DMS79 (cell line): Measurements from ENCODE around the gene SFT2D3.

Source experiments
- DNase-seq: peaks from one replicate; lab custom pipeline; 2025; lab: John Stamatoyannopoulos, UW

SFT2D3 gene

DNA sequence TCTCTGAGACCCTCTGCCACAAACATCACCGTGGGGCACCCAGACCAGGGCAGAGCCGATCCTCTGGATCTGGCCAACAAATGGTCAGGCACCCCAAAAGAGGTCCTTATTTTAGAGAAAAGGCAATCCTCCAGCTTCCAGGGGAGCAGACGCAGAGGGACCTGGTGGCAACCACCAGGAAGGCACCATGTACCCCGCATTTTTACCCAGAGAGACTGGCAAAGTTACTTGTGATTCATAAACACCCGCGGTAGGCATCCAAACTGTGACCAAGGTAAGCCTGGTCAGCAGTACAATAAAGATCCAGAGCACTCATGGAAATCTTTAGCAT, 36.4 kb upstream of the SFT2D3 start:
- DNase-seq = no peak

DNA sequence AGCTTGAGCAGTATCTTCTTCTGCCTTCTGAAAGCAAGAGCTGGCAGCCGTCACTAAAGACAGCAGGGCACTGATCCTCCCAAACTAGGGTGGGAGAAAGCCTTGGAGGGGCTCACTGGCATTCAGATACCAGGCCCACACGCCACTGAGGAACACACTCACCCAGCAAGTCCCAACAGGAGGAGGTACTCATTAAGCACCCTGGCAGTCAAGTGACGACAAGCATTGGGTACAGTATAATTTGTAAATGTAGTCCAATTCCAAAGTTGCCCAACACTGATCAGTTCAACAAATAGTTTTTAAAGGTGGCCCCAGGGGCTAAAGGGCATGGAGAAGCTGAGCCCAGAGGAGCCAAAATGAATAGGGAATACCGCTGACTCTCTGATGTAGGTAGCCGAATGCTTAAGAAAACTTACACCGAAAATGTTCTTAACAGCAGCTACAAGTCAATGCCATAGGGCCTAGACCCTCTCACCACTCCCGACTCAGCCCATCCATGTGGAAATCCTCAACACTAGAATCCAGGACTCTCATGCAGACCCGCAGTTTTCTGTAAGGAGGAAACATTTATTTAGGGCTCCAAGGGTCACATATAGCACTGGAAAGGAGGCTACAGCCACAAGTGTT, 35.9 kb upstream of the SFT2D3 start:
- DNase-seq = no peak

DNA sequence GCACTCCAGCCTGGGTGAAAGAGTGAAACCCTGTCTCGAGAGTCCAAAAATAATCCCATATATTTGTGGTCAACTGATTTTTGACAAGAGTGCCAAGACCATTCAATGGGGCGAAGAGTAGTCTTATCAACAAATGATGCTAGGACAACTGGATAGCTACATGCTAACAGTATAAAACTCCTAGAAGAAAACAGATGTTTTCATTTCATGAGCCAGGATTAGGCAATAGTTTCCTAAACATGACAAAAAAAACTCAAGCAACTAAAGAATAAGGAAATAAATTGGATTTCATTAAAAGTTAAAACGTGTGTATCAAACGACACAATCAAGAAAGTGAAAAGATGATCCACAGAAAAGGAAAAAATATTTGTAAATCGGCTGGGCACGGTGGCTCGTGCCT, 32.2 kb upstream of the SFT2D3 start:
- DNase-seq = no peak

DNA sequence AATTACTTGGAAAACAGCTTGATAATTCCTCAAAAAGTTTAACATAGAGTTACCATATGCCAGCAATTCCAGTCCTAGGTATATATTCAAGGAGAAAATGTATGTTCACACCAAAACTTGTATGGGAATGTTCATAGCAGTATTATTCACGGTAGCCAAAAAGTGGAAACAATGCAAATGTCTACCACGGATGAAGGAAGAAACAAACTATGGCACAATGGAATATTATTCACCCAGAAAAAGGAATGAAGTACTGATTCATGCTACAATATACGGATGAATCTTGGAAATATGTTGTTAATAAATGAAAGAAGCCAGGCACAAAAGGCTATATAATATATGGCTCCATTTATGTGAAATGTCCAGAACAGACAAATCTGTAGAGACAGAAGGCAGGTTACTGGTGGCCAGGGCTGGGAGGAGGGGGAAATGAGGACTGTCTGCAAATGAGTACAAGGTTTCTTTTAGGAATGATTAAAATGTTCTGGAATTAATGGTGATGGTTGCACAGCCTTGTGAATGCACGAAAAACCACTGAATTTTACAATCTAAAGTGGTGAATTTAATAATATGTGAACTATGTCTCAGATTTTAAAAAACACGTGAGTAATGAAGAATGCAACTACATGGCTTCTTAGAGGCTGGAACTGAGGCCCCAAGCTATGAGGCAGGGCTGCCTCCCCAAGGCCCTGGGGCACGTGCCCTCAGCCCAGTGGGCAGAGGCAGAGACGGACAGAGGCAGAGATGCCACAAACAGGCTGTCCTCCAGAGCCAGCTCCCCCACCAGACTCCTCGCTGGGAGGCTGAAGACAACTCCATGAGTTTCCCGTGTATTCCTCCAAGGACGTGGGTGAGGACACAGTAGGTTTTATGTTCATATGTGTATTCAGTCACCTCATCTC, 31.0 kb upstream of the SFT2D3 start:
- no peak for DNase-seq

GRCh38 chr2:127670957-127671290, 30.4 kb upstream of the SFT2D3 start:
- no peak for DNase-seq

GRCh38 chr2:127671557-127672302, 29.6 kb upstream of the SFT2D3 start:
- DNase-seq = no peak

DNA sequence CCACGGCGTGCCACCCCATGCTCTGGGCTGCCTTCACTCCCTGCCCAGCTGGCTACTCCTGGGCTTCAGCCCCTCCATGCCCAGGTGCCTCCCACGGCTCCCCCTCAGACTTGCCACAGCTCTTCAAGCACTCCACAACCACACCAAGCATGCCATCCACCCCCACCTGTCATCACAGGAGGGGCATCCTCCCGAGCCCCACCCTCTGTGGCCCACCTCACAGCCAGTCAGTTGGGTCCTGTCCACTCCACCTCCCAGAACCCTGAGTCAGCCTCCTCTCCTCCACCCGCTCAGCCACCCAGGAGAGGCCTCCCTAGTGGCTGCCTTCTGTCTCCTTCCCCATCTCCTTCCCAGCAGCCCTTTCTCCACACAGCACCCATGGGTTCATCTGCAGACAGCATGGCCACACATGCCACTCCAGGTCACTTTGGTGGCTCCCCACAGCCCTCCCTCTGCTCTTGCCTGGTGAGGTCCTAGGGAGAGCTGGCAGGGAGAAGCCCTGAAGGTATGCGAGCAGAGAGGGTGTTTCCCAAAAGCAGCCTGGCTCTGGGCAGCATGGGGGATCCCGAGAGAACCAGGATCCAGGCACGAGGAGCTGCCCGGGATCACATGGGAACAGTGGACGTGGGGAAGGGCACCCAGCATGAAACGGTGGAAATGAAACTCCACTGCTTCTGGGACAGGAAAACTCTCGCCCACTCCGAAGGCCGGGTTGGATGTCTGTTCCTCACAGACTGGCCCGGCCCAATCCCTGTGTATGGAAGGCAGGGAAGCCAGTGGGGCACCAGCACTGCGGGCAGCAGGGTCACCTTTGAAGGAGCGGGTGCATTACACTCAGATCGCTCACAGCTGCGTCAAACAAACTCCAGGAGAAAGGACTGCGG, 28.7 kb upstream of the SFT2D3 start:
- no peak for DNase-seq

DNA sequence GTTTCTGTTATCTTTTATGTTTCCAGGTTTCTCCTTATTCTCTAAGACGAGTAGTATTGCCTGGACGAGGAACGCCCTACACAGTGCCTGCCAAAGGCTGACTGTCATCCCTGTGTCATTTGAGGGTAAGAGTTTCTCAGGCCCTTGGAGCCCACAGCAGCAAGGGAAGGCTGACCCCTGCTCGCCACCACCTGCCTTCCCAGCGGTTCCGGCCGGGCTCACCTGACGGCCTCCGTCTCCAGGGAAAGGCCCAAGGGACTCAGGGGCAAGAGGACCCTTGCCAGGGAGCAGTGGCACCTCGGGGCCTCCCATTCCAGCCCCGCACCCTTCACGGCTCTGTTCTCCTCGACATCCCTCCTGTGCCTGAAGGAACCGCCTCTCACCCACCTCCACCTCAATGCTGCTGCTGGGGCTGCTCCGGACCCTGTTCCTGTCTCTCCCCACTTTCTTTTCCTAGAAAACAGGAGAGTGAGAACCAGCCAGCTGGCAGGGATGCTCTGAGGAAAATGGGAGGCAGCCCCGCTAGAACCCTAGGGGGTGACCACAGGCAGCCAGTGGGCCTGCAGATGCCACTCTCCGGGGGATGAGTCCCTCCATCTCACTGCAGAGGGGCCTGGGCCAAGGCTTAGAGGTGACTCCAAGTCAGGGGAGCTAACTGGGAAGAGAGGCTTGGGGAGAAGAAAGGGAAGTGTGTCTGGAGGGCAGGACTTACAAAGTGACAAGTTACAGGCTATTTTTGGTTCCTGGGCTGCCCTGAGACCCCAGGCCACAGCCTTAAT, 27.8 kb upstream of the SFT2D3 start:
- no peak for DNase-seq

GRCh38 chr2:127674241-127675209, 26.8 kb upstream of the SFT2D3 start:
- no peak for DNase-seq

DNA sequence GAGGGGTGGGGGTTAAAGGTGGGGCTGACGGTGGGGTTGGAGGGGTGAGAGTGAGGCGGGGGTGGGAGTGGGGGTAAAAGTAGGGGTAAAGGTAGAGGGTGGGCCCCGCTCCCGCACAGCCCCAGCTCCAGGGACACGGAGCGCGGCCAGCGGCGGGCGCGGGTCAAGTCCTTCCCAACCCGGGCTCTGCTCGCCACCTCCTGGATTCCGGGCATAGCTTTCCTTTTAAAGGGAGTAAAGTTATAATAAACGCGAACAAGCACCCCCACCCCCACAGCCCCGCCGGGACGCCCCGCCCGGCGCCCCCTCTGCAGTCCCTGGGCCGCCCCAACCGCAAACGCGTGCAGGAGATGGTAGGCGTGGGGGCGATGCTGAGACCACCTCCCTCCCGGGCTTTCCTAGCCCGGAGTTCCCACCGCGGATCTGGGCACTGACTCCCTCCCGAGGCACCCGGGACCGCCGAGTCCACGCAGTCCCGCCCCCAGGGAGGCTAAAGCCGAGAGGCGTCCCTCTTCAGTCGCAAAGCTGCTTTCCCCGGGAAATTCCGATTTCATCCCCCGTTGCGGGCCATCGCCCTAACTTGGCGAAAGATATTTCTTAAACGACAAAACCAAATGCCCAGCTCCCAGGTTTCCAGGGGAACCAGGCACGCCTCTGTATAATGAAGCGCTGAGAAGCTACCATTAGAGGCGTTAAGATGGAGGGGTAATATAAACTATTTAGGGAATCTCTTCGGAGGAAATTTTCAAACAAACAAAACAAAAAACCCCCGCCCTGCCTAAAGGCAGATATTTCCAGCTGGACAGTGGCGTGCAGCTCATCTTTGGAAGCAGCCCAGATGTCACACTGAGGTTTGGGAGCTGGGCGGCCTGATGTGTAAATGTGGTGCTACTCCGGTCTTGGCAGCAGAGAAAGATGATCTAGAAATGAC, 25.7 kb upstream of the SFT2D3 start, which contains the start of gene LIMS2:
Gene LIMS2 (minus strand): TSS at position 200 of the 931 bp plus-strand sequence. CDS start 506 bp downstream, outside the sequence.
- DNase-seq = no peak

DNA sequence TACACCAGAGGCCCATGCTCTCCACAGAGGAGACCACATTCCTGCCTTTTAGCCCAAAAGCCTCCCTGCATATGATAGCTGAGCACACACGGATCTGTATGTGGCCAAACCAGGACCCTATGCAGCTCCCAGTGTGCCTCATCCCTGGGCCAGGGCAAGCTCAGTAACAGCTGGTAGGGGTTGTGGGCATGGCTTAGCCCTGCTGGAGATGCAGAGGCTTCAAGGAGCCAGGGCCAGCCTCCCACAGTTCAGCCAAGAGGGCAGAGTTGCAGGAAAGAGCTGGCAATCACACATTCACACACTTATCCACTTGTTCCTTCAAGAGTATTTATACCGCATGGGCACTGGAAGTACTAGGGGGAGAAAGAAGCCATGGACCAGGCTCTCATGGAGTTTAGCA, 24.4 kb upstream of the SFT2D3 start:
- no peak for DNase-seq

DNA sequence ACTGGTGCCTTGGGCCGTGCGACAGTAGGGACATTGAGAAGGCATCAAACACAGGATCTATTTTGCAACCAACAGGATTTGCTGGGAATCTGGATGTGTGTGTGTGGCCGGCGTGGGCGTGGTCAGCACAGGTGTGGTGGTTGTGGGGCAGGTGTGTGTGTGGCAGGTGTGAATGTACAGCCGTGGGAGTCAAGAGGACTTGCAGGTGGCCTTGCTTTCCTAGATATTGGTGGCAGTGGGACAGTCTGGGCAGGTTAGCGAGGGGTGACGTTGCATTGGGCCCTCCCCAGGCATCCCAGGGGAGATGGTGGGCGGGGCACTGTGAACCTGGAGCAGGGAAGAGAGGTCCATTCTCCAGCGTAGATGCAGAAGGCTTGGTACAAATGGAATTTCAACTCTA, 22.8 kb upstream of the SFT2D3 start:
- DNase-seq = no peak

DNA sequence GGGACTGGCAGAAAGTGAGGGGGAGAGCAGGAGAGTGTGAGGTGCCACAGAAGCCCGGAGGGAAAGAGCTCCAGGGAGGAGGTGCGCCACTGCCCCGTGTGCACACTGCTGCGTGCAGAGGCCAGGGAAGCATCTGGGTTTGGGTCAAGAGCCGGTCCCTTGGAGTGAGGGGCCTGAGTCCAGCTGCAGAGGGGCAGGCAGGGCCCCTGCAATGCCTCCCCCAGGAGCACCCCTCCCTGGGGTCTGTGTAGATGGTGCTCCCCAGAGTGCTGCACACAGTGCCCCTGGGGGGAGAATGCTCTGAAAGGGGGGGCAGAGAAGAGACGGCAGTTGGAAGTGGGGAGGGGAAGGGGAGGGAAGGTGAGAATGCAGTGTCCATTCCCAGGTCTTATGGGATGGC, 22.3 kb upstream of the SFT2D3 start:
- DNase-seq = no peak

DNA sequence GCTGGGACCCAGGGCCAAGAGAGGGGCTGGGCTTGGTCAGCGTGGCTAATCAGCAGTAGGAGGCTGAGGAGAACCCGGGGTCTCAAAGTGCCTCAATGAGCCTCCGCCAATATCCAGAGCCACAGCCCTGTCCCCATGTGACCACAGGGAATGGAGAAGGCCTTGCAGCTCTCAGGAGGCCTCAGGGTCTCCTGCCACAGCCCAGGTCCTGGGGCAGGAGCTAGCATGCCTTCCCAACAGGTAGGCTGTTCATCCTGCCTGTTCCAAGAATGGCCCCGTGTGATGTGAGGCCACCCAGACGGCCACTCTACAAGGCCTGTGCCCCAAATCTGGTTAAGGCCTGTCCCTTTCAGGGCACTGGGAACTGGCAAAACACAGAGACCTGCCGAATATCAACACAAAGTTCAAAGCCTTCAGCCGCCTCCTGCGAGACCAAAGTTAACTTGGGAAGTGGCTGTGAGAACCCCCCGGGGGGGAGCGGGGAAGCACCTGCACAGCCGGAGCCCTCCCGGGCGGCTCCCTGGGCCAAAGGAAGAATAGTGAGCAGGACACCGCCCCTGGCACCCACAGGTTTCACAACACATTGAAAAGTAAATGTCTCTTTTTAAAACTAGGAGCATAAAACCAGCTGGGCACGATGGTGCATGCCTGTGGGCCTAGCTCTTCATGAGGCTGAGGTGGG, 21.5 kb upstream of the SFT2D3 start:
- no peak for DNase-seq

DNA sequence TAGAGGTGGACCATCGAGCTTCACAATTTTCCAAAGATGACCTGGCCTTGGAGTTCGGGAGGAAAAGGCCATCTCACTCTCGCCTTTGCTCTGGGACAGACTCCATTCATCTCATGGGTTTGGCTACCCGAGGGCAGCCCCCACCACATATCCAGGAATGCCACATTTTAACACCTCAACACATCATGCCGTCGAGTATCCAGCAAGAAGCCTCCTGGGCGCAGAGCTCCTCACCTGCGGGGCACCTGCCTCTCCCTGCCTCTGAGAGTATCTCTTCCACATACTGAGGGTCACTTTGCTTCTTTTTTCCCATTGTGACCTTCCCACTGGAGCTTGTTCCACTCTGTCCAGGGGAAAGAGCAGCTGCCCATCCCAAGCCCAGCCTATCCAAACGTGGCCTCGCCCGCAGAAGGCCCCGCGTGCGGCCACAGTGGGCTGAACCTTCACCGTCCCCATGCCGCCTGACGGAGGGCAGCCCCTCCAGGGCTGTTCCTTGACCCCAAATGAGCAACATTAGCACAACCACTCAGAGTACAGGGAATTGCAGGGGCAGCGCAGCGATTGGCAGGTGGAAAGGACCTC, 20.5 kb upstream of the SFT2D3 start:
- no peak for DNase-seq

DNA sequence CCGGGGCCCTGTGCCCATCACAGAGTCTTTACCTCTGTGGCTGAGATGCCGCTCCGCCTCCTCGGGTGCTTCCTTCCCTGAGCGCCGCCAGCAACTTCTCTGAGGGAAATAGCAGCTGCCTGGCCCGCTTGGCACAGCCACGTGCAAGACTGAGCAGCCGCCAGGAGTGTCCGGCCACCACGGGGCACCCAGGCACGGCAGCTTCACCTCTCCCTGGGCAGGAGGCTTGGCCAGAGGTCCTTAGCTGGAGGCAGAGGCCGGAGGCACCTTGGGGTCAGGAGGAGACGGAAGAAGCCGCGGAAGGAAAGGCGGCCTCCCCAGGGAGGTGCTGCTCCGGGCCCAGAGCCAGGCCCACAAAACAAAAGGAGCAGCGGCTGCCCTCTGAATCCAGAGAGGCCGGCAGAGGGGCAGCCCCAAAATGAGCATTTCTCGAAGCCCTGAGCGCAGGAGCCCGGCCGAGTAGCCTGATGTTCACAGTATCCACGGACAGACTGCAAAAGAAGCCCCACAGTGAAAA, 20.0 kb upstream of the SFT2D3 start:
- DNase-seq = no peak

DNA sequence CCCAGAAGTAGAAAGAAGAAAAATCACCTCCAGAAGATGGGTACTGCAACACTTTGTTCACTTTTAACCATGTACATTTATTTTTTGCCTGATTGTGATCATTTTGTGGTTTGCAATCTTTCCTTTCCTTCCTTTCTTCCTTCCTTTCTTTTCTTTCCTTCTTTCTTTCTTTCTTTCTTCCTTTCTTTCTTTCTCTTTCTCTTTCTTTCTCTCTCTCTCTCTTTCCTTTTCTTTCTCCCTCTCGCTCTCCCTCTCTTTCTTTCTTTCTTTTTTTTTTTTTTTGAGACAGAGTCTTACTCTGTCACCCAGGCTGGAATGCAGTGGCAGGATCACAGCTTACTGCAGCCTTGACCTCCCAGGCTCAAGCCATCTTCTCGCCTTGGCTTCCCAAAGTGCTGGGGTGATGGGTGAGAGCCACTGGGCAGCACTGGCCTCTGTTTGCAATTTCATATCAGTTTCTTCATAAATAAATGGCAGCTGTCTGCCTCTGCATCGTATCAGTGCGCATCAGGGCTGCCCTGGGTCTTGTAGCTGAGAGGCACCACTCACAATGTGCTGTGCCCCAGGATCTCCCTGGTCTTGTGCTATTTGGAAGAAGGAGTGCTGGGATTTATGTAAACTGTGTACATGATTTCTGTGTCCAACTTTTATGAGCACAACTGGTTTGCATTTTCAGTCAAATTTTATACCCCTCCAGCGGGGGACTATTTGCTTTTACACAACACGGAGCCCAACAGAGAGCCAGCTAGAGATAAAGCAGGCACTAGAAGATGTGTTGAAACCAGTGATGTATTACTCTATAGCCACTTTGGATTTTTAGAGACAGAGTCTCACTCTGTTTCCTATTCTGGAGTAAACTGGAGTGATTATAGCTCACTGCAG, 19.1 kb upstream of the SFT2D3 start:
- no peak for DNase-seq
